Suprapubic skin (tissue), 4 donors: ENCODE data around the gene PTPRJ.
"Not testable (repeated sequence)": the region's sequence is repeated elsewhere in the genome, so short reads cannot be mapped to it uniquely, and the experiment has no call there.

Source experiments
- EP300 ChIP-seq: sonication (generic); formaldehyde crosslinking; IDR thresholded peaks from one replicate; pipeline ENCODE4 v1.6.1; 2017; ENCODE audit warnings: antibody characterized with exemption
- POLR2A ChIP-seq, 2 donors: fragments of 450-650 bp; IDR thresholded peaks; one replicate each; pipeline ENCODE4 v1.6.1; 2017; ENCODE audit warnings: antibody characterized with exemption in 2 of 2, mild to moderate bottlenecking in 2 of 2, moderate library complexity in 2 of 2
- POLR2AphosphoS5 ChIP-seq, 3 donors: sonication (generic); formaldehyde crosslinking; IDR thresholded peaks; one replicate each; pipeline ENCODE4 v1.6.1; 2017; ENCODE audit warnings: antibody characterized with exemption in 3 of 3
- TF ChIP-seq, protein P1 (sequence below), 2 donors: fragments of 200-600 bp in 1 of 2; fragments of 450-650 bp in 1 of 2; sonication (generic) in 1 of 2; IDR thresholded peaks; one replicate each; pipeline ENCODE4 v1.5.1; 2016 to 2019; ENCODE audit warnings: antibody characterized with exemption in 2 of 2, mild to moderate bottlenecking in 1 of 2, moderate library complexity in 1 of 2

DNA sequence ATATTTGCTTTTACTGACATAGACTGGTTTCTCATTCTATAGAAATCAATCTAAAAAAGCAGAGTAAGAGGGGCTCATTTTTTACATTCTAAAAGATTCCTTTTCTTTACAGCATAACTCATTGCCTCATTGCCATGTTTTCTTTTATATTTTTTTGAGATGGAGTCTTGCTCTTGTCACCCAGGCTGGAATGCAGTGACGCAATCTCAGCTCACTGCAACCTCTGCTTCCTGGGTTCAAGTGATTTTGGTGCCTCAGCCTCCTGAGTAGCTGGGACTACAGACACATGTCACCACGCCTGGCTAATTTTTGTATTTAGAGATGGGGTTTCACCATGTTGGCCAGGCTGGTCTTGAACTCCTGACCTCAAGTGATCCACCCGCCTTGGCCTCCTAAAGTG is 159.5 kb downstream of the PTPRJ start:
- TF ChIP-seq, protein P1, sequence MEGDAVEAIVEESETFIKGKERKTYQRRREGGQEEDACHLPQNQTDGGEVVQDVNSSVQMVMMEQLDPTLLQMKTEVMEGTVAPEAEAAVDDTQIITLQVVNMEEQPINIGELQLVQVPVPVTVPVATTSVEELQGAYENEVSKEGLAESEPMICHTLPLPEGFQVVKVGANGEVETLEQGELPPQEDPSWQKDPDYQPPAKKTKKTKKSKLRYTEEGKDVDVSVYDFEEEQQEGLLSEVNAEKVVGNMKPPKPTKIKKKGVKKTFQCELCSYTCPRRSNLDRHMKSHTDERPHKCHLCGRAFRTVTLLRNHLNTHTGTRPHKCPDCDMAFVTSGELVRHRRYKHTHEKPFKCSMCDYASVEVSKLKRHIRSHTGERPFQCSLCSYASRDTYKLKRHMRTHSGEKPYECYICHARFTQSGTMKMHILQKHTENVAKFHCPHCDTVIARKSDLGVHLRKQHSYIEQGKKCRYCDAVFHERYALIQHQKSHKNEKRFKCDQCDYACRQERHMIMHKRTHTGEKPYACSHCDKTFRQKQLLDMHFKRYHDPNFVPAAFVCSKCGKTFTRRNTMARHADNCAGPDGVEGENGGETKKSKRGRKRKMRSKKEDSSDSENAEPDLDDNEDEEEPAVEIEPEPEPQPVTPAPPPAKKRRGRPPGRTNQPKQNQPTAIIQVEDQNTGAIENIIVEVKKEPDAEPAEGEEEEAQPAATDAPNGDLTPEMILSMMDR (IDR thresholded peaks at IDR 0.05), result not testable (repeated sequence)
- not testable (repeated sequence) for TF ChIP-seq POLR2AphosphoS5 (IDR thresholded peaks at IDR 0.05); EP300; POLR2A (IDR thresholded peaks at IDR 0.05)
